Cerebellar nuclear complex (tissue), 1 donor: ENCODE results near the gene UBR7.
"Not testable (repeated sequence)": the region's sequence is repeated elsewhere in the genome, so short reads cannot be mapped to it uniquely, and the experiment has no call there.

Experiments
- DNase-seq, 2 experiments: peaks; one replicate each; lab custom pipeline; 2025; lab: John Stamatoyannopoulos, UW

Gene UBR7

GRCh38 chr14:93195316-93195999 lies 11.6 kb upstream of the UBR7 start:
- no peak for DNase-seq

DNA sequence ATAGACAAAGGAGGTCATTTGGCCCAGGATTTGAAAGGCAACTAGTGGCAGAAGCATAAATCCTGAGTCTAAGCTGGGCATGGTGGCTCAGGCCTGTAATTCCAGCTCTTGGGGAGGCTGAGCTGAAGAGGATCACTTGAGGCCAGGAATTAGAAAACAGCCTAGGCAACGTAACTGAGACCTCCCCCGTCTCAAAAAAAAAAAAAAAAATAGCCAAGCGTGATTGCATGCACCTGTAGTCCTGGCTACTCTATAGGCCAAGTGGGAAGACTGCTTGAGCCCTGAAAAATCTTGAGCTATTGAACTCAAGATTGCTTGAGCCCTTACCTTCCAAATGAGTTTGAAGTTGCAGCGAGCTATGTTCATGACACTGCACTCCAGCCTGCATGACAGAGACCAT lies 8.0 kb upstream of the UBR7 start:
- DNase-seq = no peak

DNA sequence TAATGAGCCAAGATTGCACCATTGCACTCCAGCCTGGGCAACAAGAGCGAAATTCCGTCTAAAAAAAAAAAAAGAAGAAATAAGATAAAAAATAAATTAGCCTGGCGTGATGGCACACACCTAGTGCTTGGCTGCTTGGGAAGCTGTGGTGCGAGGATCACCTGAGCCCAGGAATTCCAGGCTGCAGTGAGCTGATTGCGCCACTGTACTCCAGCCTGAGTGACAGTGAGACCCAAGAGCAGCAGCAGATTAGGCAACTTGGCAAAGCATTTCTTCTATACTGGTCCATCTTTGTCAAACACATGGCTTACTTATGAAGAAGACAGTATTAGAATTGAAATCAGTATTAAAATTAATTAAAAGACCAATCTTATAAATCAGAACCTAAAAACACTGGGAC lies 6.5 kb upstream of the UBR7 start:
- no peak for DNase-seq

- DNase-seq = no peak
These were observed 5.8 kb upstream of the UBR7 start for GRCh38 chr14:93201155-93201704.

- DNase-seq = no peak
These were observed 632 bp downstream of the UBR7 start for GRCh38 chr14:93207468-93208308.

- no peak for DNase-seq
These were observed 5.4 kb downstream of the UBR7 start for GRCh38 chr14:93212432-93212831.

DNA sequence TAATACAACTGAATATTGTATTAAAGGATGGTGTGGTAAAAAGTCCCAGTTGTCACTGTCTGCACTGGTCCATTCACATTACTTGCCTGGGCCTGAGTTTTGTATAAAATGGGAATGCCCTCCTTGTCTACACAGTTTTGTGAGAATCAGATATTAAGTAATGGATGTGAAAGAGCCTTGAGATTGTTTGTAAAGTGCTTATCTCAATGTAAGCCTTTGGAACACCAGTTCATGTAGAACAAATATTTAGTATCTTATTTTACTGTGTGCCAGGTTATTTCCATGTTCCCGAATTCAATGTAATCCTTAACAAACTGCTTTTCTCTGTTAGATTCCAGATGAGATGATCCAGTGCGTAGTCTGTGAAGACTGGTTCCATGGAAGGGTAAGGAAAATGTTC lies 7.5 kb downstream of the UBR7 start:
- no peak for DNase-seq

DNA sequence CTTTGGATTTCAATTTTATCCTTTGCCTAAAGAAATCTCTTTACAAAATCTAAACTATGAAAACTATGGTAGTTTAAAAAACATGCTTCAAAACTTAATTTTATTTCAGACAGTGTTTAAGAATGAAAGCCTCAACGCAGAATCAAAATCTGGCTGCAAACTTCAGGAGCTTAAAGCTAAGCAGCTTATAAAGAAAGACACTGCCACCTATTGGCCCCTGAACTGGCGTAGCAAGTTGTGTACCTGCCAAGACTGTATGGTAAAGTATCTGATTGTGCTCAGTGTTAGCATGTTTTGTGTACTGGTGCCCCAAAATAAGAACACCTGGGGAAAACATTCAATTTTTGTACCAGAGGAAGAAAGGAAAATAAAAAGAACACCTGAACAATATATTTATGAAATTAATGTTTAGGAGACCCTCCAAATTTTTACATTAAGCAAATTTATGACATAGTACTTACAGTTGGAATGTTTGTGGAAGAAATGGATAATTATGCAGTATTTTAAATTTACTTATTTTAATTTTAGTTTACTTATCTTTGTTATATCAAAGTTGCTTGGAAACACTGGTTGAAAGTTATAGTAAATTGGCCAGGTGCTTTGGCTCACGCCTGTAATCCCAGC lies 12.2 kb downstream of the UBR7 start:
- no peak for DNase-seq

- DNase-seq = no peak
These were observed 13.5 kb downstream of the UBR7 start for GRCh38 chr14:93220509-93220908.

- no peak for DNase-seq
These were observed 16.5 kb downstream of the UBR7 start for GRCh38 chr14:93223565-93223964.

- no peak for DNase-seq
These were observed 21.5 kb downstream of the UBR7 start for GRCh38 chr14:93228550-93228949.

DNA sequence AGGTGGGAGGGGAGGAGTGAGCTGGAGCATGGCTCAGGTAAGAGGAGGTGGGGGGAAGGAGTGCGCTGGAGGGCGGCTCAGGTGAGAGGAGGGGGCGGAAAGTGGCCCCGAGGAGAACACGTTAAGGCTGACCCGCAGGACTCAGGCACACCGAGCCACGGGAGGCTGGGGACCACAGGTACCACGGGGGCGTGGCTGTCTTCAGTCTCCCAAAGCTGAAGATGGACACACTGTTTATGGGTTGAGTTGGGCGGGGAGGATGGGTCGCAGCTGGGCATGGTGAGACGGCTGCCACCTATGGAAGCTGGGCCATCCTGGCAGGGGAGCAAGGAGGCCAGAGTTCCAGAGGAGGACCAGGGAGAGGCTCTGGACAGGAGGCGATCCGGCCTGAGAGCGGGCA lies 23.5 kb downstream of the UBR7 start:
- no peak for DNase-seq

DNA sequence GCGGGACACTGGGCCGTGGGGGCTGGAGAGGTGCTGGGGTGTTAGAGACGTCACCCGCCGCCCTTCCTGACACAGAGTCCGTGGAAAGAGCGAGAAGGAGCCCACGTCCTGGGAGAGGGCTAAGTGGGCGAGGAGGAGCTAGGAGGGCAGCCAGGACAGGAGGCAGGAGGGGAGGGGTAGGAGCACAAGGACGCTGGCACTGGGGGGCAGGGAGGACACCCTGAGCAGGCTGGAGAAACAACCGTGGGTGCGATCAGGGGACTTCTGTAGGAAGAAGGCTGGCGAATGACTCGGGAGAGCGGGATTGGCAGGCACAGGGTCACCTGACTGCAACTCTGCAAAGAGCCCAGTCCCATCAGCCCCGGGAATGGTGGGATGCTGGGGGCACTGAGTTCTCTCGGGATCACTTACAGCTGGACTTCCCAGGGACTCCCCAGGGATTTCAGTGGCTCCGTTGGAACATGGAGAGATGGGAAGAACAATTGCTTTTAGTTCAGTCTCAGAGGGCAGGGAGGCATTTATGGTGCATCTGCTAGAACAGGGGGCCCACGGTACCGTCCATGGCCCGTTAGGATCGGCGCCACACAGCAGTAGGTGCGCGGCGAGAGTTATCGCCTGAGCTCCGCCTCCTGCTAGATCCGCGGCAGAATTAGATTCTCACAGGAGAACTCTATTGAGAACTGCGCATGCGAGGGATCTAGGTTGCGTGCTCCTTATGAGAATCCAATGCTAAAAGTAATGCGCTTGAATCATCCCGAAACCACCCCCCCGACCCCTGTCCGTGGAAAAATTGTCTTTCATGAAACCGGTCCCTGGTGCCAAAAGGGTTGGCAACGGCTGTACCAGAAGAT lies 24.3 kb downstream of the UBR7 start:
- no peak for DNase-seq

GRCh38 chr14:93232159-93232558 lies 25.1 kb downstream of the UBR7 start:
- DNase-seq = no peak

DNA sequence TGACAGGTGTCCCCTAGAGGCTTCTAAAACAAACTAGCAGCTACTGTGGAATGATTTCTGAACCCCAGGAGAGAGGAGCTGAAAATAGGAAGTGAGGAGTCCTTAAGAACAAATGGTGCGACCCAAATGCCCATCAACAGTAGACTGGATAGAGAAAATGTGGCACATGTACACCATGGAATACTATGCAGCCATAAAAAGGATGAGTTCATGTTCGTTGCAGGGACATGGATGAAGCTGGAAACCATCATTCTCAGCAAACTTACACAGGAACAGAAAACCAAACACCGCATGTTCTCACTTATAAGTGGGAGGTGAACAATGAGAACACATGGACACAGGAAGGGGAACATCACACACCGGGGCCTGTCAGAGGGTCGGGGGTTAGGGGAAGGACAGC lies 26.0 kb downstream of the UBR7 start:
- DNase-seq = not testable (repeated sequence)

- no peak for DNase-seq
These were observed 27.7 kb downstream of the UBR7 start for GRCh38 chr14:93234798-93235197.

GRCh38 chr14:93239869-93240677 lies 33.0 kb downstream of the UBR7 start:
- no peak for DNase-seq

DNA sequence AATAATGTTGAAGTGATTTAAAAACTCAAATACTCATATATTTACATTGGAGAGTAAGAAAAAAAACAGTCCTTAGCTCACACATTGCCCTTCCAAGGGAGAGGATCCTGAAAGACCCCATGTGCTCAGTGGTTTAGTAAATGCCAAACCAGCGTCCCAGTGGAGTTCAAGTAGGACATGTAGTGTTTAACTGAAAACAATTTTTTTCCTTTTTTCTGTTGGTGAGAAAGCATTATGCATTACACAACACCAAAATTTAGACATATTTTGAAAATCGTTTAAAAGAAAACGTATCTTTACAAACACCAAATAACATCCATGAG lies 33.6 kb downstream of the UBR7 start:
- DNase-seq = no peak

- no peak for DNase-seq
These were observed 38.8 kb downstream of the UBR7 start for GRCh38 chr14:93245764-93246420.

- no peak for DNase-seq
These were observed 39.5 kb downstream of the UBR7 start for GRCh38 chr14:93246534-93246933.
